H1 (cell line): ENCODE data around the gene TFG. TPM values are rescaled to one million over a fixed set of nuclear protein-coding genes. Genes with fewer than 3 reads are reported as not detected.

ENCODE experiments used
- CTCF ChIA-PET: fragments of 300-600 bp; sonication (Branson Sonifier 250); formaldehyde crosslinking; loops from one replicate; lab custom pipeline; 2021; ENCODE audit not compliant: partially characterized antibody; lab: Charles Lee
- POLR2A ChIA-PET: fragments of 300-600 bp; sonication (Branson Sonifier 250); formaldehyde crosslinking; loops from one replicate; lab custom pipeline; 2021; ENCODE audit warnings: inconsistent platforms; ENCODE audit not compliant: partially characterized antibody; lab: Charles Lee
- DNase-seq, 2 experiments: peaks; one replicate each; pipeline versions ENCODE4 v3.0.0 to v3.0.0-alpha.2; 2010 to 2022; ENCODE audit warnings: low spot score in 2 of 2, low read depth in 1 of 2, mixed read lengths in 1 of 2
- FAIRE-seq: peaks from 2 replicates; lab custom pipeline; 2011; peaks lifted over from hg19 to GRCh38; lab: Jason Lieb, UNC
- H2AFZ ChIP-seq: 2 replicates; pipeline ENCODE4 v1.8.1; 2012; ENCODE audit warnings: low read length, inconsistent platforms
- H2AK5ac ChIP-seq: 2 replicates; pipeline ENCODE4 v1.6.1; 2013; ENCODE audit warnings: low read depth, low read length
- H2BK120ac ChIP-seq: replicated peaks from 2 replicates; pipeline ENCODE3; 2013; ENCODE audit warnings: low read depth, low read length, inconsistent platforms
- H2BK12ac ChIP-seq: 2 replicates; pipeline ENCODE4 v1.6.1; 2013; ENCODE audit warnings: low read depth, low read length
- H2BK15ac ChIP-seq: 2 replicates; pipeline ENCODE4 v1.6.1; 2013; ENCODE audit warnings: low read length
- H2BK20ac ChIP-seq: 2 replicates; pipeline ENCODE4 v1.6.1; 2013; ENCODE audit warnings: low read length
- H2BK5ac ChIP-seq: 2 replicates; pipeline ENCODE4 v1.6.1; 2013; ENCODE audit warnings: low read depth, low read length
- H3K14ac ChIP-seq: 2 replicates; pipeline ENCODE4 v1.6.1; 2013; ENCODE audit warnings: inconsistent platforms; ENCODE audit not compliant: insufficient read length
- H3K18ac ChIP-seq: 2 replicates; pipeline ENCODE4 v1.6.1; 2013; ENCODE audit warnings: low read length; ENCODE audit errors: extremely low read depth
- H3K23ac ChIP-seq: 2 replicates; pipeline ENCODE4 v1.6.1; 2013; ENCODE audit warnings: inconsistent platforms; ENCODE audit not compliant: insufficient read length
- H3K23me2 ChIP-seq: 2 replicates; pipeline ENCODE4 v1.6.1; 2013; ENCODE audit warnings: low read depth, low read length
- H3K27ac ChIP-seq: 2 replicates; pipeline ENCODE4 v1.6.1; 2011; ENCODE audit warnings: low read depth, low read length, inconsistent platforms
- H3K27me3 ChIP-seq, 4 experiments: replicated peaks in 1 of 4; 1 replicate in 1 of 4; 2 replicates in 3 of 4; pipeline versions ENCODE4 v1.6.1 to v1.8.1; 2011 to 2013; ENCODE audit warnings: low read length in 3 of 4, mild to moderate bottlenecking in 3 of 4, inconsistent platforms in 2 of 4, mixed read lengths in 2 of 4, moderate library complexity in 1 of 4; ENCODE audit not compliant: control insufficient read depth in 3 of 4, insufficient read depth in 3 of 4; ENCODE audit errors: extremely low read depth in 1 of 4
- H3K36me3 ChIP-seq, 4 experiments: 2 replicates each; pipeline versions ENCODE4 v1.6.1 to v1.8.1; 2011 to 2013; ENCODE audit warnings: mild to moderate bottlenecking in 4 of 4, low read length in 3 of 4, moderate library complexity in 2 of 4, control low read depth in 1 of 4, inconsistent platforms in 1 of 4; ENCODE audit not compliant: insufficient read depth in 4 of 4, control insufficient read depth in 2 of 4
- H3K4ac ChIP-seq: replicated peaks from 2 replicates; pipeline ENCODE3; 2013; ENCODE audit warnings: low read length, low read depth, mixed read lengths, inconsistent platforms; ENCODE audit not compliant: insufficient read length
- H3K4me1 ChIP-seq, 4 experiments: replicated peaks in 1 of 4; 1 replicate in 1 of 4; 2 replicates in 3 of 4; pipeline versions ENCODE4 v1.6.1 to v1.8.1; 2011 to 2013; ENCODE audit warnings: low read length in 3 of 4, inconsistent platforms in 2 of 4, mixed read lengths in 1 of 4; ENCODE audit not compliant: insufficient read depth in 4 of 4, control insufficient read depth in 3 of 4
- H3K4me2 ChIP-seq, 2 experiments: 2 replicates each; pipeline versions ENCODE4 v1.6.1 to v1.8.1; 2011 to 2013; ENCODE audit warnings: low read depth in 2 of 2, low read length in 2 of 2, control low read depth in 1 of 2, inconsistent platforms in 1 of 2, mild to moderate bottlenecking in 1 of 2; ENCODE audit not compliant: insufficient read depth in 1 of 2
- H3K4me3 ChIP-seq, 4 experiments: fragments of 200-600, 300-600 bp in 1 of 4; sonication (generic), shearing (Covaris generic), sonication (Bioruptor Twin) in 1 of 4; 2 replicates each; pipeline versions ENCODE4 v1.5.1 to v1.8.1; 2011 to 2016; ENCODE audit warnings: low read length in 4 of 4, low read depth in 3 of 4, control low read depth in 2 of 4, inconsistent platforms in 2 of 4, mild to moderate bottlenecking in 2 of 4, mixed read lengths in 1 of 4, moderate library complexity in 1 of 4; ENCODE audit not compliant: insufficient read depth in 2 of 4; ENCODE audit errors: extremely low read depth in 1 of 4
- H3K56ac ChIP-seq: replicated peaks from 2 replicates; pipeline ENCODE3; 2013; ENCODE audit warnings: low read depth, mild to moderate bottlenecking, mixed read lengths, low read length, inconsistent platforms; ENCODE audit not compliant: insufficient read length
- H3K79me1 ChIP-seq: 2 replicates; pipeline ENCODE4 v1.6.1; 2013; ENCODE audit warnings: low read depth, low read length, control low read depth
- H3K79me2 ChIP-seq, 2 experiments: 2 replicates each; pipeline versions ENCODE4 v1.6.1 to v1.8.1; 2012 to 2013; ENCODE audit warnings: low read length in 2 of 2, mild to moderate bottlenecking in 2 of 2, inconsistent platforms in 1 of 2; ENCODE audit not compliant: insufficient read depth in 2 of 2, control insufficient read depth in 1 of 2
- H3K9ac ChIP-seq, 4 experiments: replicated peaks in 1 of 4; 1 replicate in 1 of 4; 2 replicates in 3 of 4; pipeline versions ENCODE4 v1.6.1 to v1.8.1; 2011 to 2013; ENCODE audit warnings: low read depth in 3 of 4, low read length in 3 of 4, control low read depth in 2 of 4, mild to moderate bottlenecking in 2 of 4, moderate library complexity in 2 of 4, inconsistent platforms in 1 of 4; ENCODE audit errors: extremely low read depth in 1 of 4
- H3K9me3 ChIP-seq, 2 experiments: 2 replicates each; pipeline versions ENCODE4 v1.6.1 to v1.8.1; 2012 to 2013; ENCODE audit warnings: mild to moderate bottlenecking in 2 of 2, moderate library complexity in 2 of 2, control low read depth in 1 of 2, inconsistent platforms in 1 of 2, low read depth in 1 of 2, low read length in 1 of 2, mixed read lengths in 1 of 2; ENCODE audit not compliant: insufficient read depth in 2 of 2
- H4K20me1 ChIP-seq, 2 experiments: replicated peaks in 1 of 2; 2 replicates each; pipeline versions ENCODE3 to v1.8.1; 2011 to 2013; ENCODE audit warnings: inconsistent platforms in 2 of 2, low read length in 2 of 2, mild to moderate bottlenecking in 1 of 2; ENCODE audit not compliant: insufficient read depth in 2 of 2, control insufficient read depth in 1 of 2
- H4K5ac ChIP-seq: 2 replicates; pipeline ENCODE4 v1.6.1; 2013; ENCODE audit warnings: low read length, low read depth, mixed read lengths, inconsistent platforms; ENCODE audit not compliant: insufficient read length
- H4K8ac ChIP-seq: 2 replicates; pipeline ENCODE4 v1.8.0; 2013; ENCODE audit warnings: mild to moderate bottlenecking, moderate library complexity, low read length, inconsistent platforms; ENCODE audit not compliant: insufficient read depth; ENCODE audit errors: extremely low read depth
- H4K91ac ChIP-seq: replicated peaks from 2 replicates; pipeline ENCODE3; 2013; ENCODE audit warnings: low read length, mixed read lengths, inconsistent platforms; ENCODE audit not compliant: insufficient read length
- FOSL1 ChIP-seq: IDR thresholded peaks from 2 replicates; pipeline ENCODE4 v1.6.1; 2011; ENCODE audit warnings: mild to moderate bottlenecking, low read depth, low read length, moderate library complexity; ENCODE audit not compliant: insufficient read depth
- MAX ChIP-seq: IDR thresholded peaks from 2 replicates; pipeline ENCODE4 v1.6.1; 2012; ENCODE audit warnings: inconsistent platforms
- RFX5 ChIP-seq: IDR thresholded peaks from 2 replicates; pipeline ENCODE4 v1.6.1; 2011; ENCODE audit warnings: low read depth, low read length, improper control_type of control experiment, borderline replicate concordance
- SAP30 ChIP-seq: fragments of 300-600 bp; sonication (generic); IDR thresholded peaks from 2 replicates; pipeline ENCODE4 v1.7.1; 2012; ENCODE audit warnings: low read length, moderate library complexity, mild to moderate bottlenecking, inconsistent platforms; ENCODE audit not compliant: insufficient read depth, insufficient replicate concordance
- SRF ChIP-seq: IDR thresholded peaks from 2 replicates; pipeline ENCODE4 v1.6.1; 2011; ENCODE audit warnings: mild to moderate bottlenecking, low read depth, low read length, moderate library complexity
- SUZ12 ChIP-seq: fragments of 200-600 bp; sonication (generic); IDR thresholded peaks from 2 replicates; pipeline ENCODE4 v1.6.1; 2012; ENCODE audit warnings: mild to moderate bottlenecking, inconsistent platforms, low read length, moderate library complexity, mixed read lengths
- WGBS, 2 experiments: shearing (Covaris generic) in 1 of 2; methylation state at CpG; one replicate each; pipeline versions ENCODE4 v1.1.6 to v1.1.7; 2013 to 2015; ENCODE audit warnings: low lambda C conversion rate in 2 of 2, mixed read lengths in 2 of 2, inconsistent platforms in 1 of 2, low coverage in 1 of 2, missing lambda C conversion rate in 1 of 2; ENCODE audit not compliant: insufficient replicate concordance in 2 of 2, insufficient coverage in 1 of 2, insufficient read length in 1 of 2; ENCODE audit errors: extremely low coverage in 1 of 2, missing lambda C conversion rate in 1 of 2; 5-methylcytosine and 5-hydroxymethylcytosine counted together
- polyA plus RNA-seq, 7 experiments: library from polyadenylated mRNA; depleted of rRNA in 3 of 7; stranded (reverse) in 5 of 7; unstranded in 2 of 7; fragments of >200 nt in 5 of 7; fragments of 200-250 nt in 2 of 7; gene quantifications; 1 replicate in 5 of 7; 2 replicates in 1 of 7; 4 replicates in 1 of 7; pipeline versions ENCODE4 v1.2.1 to v1.2.3, GENCODE V29; 2011 to 2013; ENCODE audit warnings: missing spikeins in 2 of 7, mixed read lengths in 2 of 7
- total RNA-seq: library from RNA; stranded (reverse); fragmentation: NEBNext Ultra II Directional; extraction: Animal tissue kit (Norgen Biotek cat#: 25700); gene quantifications from 2 replicates; pipeline ENCODE4 v1.2.1, GENCODE V29; 2021

Gene TFG
- total and polyA plus RNA-seq, 2 of the 8 experiments (the other 6 are each of a cell fraction or from before 2014, with no cell fraction given): 81.9 to 98.4 TPM

GRCh38 chr3:100702082-100702979 is 7.0 kb upstream of the TFG start:
- Histone ChIP-seq H3K4ac (no peak overlapping the region), H4K8ac (no peak overlapping the region), H2AFZ (no peak overlapping the region), H3K56ac (no peak overlapping the region), H3K4me3 (no peak overlapping the region), H3K9ac (no peak overlapping the region), H3K4me2 (no peak overlapping the region), H3K9me3 (no peaks in the 10 kb centered on the region), H3K23me2 (no peaks in the 10 kb centered on the region), H2BK5ac (no peak overlapping the region), H3K18ac (no peak overlapping the region), H4K91ac (no peak overlapping the region), H2AK5ac (no peak overlapping the region), H3K23ac (no peak overlapping the region), H3K4me1 (no peaks in the 10 kb centered on the region), H3K27me3 (peaks cover 1 to 16% (median 7%) of the 10 kb centered on the region in 4 experiments; a peak in 6 of 7 replicates), H3K14ac (no peak overlapping the region), H3K79me1 (no peaks in the 10 kb centered on the region), H4K20me1 (no peaks in the 10 kb centered on the region), H3K27ac (no peak overlapping the region), H3K79me2 (no peaks in the 10 kb centered on the region), H2BK20ac (no peak overlapping the region), H2BK12ac (no peak overlapping the region), H2BK15ac (no peak overlapping the region), H4K5ac (no peak overlapping the region), H2BK120ac (no peak overlapping the region), H3K36me3 (no peaks in the 10 kb centered on the region)
- CTCF ChIA-PET: no interaction called here
- POLR2A ChIA-PET: interaction anchor here (0.6 kb wide), 1 partner anchor 187 kb away, joined by 3 read pairs; no protein-coding TSS in a partner anchor
- TF ChIP-seq SUZ12 (no peak), SAP30 (no peak), SRF (no peak), RFX5 (no peak), FOSL1 (no peak), MAX (no peak)
- DNase-seq (no peak), FAIRE-seq (no peak)
- 83% methylated on average over 4 of the region's 4 CpGs; no CpG with 5 or more reads in 1 of the 2 experiments for WGBS, 2 experiments
